ENCODE results near the gene DIAPH3.

DNA sequence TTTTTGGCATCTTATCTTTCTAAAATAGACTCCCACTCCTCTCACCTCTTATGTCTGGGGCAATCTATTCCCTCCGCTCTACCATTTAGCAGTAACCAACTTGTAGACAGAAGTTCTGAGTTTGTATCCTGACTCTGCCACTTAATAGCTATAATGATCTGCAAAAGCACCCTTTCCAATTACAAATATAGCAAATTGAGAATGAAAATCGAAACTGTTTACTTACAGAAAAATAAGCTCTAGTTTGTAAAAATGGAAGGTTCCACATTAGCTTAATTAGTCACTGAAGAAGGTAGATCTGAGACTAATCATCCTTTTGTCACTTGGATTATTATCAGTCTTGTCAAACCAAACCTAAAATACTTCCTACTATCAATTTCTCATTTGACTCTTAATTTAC is 409.3 kb downstream of the DIAPH3 start:
- TF ChIP-seq CTCF (conservative IDR thresholded peaks at IDR 0.05) (no peak), ZFX (IDR thresholded peaks at IDR 0.05) (no peak)

All from C4-2B (cell line).